ENCODE results near the gene C1GALT1C1L.

DNA sequence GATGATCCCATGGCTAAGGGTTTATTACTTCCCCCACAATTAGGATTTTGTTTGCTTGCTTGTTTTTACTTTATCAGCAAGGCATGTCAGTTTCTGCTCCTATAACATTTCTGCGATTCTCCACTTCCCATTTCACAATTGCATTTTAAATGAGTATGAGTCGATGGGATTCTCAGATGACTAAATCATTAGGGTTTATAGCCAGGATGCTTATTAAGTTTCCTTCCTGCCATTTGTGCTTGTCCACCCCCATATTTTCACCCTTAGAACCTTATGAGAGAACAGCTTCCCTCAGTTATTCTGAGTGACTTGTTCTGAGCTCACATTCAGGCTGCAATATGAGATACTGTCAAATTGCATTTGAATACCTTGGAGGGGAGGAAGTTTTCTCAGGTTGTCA lies 37.9 kb upstream of the C1GALT1C1L start:
- TF ChIP-seq CTCF (IDR thresholded peaks at IDR 0.05; ENCODE audit: extremely low read depth in 1 of 2, insufficient read depth in 1 of 2, low read depth in 1 of 2, low read length in 2 of 2): no peak
- no peak for TF ChIP-seq POLR2A (IDR thresholded peaks at IDR 0.05; ENCODE audit: low read depth, low read length)
- no peak for TF ChIP-seq POLR2AphosphoS5 (IDR thresholded peaks at IDR 0.05; ENCODE audit: insufficient read depth, low read depth, low read length)
- TF ChIP-seq EZH2 (IDR thresholded peaks at IDR 0.05; ENCODE audit: borderline replicate concordance, low read depth, low read length, severe bottlenecking): no peak
- TF ChIP-seq MYC (IDR thresholded peaks at IDR 0.05; ENCODE audit: low read depth, low read length): no peak

All from endothelial cell of umbilical vein (primary cell).